Measurements from ENCODE around the gene ABCC12.

ABCC12 gene

DNA sequence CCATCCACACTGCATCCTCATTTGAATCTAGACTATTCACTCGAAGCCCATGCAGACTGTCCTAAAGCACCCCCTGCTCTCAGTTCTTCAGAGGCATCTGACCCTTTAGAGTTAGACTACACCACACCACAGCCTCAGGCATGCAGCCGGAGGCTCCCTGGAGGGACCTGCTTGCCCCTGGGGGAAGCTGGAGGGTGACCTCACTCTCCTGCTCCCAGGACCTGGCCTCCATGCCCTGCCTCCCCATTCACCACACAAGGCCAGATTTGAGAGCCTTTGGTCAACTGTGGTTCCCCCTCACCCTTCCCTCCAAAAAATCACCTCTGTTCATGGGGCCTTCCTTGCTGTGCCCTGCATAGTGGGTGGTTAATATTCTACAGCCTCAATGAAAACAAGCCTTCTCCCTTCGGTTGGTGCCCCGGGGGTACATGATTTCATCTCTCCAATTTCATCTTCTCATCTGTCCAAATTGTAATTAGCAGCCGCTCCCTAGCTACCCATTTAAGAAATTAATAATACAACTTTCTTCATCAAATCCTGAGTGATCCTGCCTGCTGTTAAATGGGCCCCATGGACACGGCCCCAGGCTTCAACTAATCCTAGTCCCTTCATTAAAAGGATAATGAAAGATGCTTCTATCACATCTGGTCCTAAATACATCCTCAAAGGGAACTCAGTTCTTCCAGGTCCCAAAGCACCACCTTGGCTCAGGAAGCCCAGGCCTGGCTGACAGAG, 24.4 kb downstream of the ABCC12 start:
- DNase-seq, result no peak

DNA sequence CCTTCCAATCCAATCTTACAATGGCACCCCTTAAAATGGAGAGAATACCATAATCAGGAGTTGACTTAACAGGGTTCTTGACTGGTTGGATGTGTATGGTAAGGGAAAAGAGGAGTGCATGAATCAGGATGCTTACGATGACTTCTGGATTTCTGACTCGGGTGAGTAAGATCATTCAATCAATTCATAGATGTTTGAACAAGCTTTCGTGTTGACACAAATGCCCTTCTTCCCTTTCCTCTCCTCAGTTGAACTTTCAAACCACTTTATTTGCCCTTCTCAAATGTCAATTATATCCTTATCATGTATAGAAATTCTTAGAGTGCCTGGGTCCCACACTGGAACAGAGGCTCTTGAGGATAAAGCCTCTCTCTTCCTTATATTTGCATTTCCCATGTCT, 25.9 kb downstream of the ABCC12 start:
- no peak for DNase-seq

DNA sequence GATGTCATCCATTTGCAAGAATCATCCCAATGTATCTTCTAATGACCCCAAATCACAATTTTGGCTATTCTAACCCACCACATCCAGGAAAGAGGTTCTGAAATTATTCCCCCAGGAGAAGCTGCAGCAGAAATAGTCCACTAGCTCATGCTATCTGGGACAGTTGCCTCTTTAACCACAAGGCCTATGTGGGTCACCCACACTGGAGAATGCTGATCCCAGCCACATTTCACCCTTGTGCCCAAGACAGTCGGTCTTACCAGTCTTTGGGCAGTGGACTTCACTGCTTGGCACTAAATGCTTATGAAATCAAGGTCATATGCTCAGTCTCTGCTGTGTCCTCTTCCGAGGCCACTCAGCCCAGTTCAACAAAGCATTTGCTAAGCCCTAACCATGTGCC, 27.0 kb downstream of the ABCC12 start:
- no peak for DNase-seq

DNA sequence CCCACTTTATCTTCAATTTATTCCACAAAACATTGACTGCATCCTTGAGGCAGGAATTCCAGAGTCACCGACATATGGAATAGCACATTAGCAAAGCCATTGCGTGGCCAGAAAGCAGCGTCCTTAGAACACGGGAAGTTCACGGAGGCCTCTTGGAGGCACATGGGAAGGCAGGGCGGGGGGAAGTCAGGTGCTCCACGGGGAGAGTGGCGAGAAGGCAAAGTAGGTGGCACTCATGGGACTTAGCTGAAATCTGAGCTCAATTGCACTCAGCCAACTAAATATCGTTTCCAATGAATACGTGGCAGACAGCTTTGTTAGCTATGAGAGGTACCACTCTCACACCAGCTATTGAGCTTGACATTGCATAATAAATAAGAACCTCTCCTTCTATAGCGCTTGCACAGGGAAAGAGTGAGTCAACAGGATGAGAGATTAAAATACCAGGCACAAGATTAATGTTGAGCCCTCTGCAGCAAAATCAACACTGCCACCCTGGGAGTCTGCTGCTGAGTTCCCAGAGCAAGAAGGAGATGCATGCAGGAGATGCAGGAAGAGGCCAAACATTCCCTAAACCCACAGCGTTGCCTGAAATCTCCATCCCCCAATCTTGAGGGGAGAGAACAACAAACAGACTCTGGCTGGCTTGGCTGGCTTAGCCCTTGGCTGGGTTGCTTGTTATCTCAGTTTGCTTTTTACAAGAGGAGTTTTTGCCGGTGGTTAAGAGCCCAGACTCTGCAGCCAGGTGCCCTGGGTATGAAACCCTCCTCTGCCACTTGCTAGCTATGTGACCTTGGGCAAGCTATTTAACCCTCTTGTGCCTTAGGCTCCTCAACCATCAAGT, 28.8 kb downstream of the ABCC12 start:
- peak; percentile 78 for DNase-seq

DNA sequence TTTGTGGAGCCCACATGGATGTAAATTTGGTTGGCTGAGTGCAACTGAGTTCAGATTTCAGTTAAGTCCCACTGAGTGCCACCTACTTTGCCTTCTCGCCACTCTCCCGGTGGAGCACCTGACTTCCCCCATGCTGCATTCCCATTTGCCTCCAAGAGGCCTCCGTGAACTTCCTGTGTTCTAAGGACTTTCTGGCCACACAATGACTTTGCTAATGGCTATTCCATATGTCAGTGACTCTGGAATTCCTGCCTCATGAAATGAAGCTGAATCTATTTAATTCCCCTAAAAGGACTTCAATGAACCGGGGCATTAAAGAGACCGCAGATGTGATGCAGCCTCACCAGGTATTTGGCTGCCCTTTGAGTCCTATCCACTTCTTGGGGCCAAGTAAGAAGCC, 29.9 kb downstream of the ABCC12 start:
- DNase-seq, result no peak

DNA sequence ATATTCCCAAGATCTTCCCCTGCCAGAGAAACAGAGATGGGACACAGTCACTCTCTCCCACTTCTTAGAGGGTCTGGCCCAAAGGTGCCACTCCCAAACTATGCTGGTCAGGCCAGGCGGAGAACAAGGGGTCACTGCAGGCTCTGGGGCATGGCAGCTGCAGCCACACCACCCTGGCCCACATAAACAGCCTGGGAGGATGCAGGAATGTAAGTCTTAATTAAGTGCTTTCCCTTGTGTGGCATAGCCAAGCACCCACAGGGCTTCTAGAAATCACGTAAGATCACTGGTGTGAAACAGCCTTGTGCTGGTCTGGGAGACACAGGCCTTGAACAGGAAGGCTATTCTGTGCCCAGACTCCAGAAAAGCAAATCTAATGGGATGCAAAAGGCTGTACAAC, 31.5 kb downstream of the ABCC12 start:
- DNase-seq, result no peak

DNA sequence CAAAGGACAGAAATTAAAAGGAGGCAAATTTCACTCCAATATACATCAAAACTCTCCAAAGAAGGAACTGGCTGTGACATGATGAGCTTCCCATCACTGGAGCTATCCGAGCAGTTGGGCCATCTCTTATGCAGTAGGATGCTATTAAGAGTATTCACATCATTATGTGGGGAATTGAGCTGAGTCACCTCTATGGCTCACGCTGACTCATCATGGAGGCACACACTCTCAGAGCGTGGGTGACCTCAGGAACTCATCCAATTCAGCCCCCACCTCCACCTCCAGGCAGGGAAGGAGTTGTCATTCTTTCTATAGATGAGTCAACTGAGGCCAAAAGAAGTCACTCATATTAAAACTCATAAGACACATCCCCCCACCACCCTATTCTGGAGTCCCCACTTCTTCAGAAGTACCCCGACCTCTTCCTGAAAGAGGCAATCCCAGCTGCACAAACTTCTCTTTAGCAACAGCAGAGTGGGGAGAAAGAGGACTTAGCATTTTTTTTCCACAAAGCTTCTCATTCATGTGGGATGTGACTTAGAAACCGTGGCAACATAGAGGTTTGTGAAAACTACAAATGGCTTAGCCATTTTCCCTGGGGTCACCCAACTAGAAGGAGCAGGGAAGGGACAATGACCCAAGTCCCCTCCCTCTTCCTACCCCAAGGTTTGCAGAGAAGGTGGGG, 32.5 kb downstream of the ABCC12 start:
- no peak for DNase-seq

DNA sequence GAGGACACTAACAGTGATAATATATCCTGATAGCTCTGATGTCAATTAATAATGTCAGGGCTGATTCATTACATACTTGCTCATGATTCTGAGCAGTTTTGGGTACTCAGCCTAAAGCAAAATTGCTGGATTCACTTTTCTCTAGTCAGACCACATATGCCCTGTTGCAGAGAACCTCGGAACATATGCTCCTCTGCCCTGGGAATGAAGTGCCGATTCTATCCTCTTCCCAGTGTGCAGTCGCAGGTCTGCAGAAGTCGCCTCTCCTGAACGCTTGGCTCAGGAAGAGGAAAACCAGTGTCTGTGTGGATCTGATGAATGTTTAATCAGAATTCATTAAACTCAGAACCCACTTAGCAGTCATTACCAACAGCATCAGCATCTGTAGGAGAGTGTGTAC, 34.5 kb downstream of the ABCC12 start:
- no peak for DNase-seq

DNA sequence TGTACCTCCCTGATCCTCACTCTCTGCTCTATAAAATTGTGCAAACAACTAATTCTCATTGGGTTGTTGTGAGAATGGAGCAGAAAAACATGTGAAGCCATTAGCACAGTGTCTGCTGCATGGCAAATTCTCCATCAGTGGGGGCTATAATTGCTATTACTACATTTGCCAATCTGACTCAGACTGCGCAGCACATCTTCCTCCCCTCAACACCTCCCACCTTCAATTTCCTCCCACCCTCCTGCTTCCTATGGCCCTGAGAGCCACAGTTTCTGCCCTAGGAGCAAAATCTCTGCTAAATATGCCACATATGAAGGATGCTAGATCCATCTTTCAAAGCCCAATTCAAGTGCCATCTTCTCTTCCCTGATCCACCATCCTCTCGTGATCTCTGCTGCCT, 37.0 kb downstream of the ABCC12 start:
- no peak for DNase-seq

DNA sequence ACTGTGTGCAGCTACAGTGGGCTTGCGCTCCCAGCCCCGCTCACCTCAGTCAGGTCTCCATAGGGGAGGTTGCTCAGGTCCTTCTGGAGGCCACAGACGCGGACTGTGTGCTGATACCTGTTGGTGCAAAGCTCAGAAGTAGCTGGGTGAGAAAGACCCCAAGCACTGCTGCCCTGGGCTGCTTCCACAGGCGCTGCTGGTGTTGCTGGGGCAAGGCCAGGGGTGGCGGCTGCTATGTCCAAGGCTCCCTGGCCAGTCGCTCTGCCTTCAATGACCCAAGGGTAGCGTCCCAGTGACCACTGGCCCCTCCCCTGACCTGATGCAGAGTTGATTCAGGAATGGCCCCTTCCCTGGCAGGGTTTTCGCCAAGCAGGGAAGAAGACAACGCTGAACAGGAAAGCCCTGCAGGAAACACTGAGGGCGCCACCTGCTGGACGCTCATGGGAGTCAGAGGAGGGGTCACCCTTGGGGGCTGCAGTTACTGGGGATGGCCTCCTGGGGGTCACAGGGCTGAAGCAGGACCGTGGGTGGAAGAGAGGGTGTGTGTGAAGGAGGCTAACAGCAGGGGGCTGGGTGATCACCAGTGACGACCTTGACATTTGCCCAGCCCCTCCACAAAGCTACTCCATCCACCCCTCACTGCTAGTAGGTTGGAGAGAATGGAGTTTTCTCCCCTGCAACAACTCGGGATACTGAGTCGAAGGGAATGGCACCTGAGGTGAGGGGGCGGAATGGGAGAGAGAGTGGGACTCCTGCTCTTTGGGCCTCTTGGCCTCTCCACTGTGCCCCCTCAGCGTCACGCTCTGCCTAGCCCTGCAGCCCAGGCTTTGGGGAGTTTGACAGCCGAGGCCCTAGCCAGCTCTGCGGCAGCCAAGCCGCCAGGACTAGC, 38.3 kb downstream of the ABCC12 start:
- DNase-seq, result no peak

DNA sequence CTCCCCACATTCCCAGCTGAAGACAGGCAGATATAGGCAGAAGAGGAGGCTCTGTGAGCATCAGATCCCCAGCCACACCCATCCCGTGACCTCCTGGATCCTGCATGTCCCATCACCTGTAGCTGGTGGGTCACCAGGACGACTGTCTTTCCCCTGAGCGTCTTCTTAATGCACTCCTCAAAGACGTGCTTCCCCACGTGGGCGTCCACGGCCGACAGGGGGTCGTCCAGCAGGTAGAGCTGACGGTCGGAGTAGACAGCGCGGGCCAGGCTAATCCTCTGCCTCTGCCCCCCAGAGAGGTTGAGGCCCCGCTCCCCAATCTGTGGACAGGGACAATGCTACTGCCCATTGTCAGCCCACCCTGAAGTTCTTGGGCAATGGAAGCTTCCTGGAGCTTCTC, 40.5 kb downstream of the ABCC12 start:
- no peak for DNase-seq

DNA sequence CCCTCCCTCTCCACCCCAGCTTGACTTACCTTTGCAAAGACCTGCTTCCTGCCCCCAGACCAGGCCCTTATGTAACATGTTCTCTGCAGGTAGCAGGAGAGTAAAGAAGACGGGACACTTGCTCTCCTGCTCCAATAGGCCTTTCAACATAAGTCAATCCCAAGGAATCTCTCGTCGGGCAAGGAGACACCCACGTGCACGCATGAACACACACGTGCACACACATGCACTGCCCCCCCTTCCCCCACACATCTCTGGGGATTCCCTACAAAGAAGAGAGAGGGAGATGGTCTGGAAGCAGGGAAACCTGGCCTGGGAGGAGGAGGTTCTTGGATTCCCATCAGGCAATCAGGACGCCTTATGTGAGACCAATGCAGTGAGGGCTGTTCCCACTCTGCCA, 41.4 kb downstream of the ABCC12 start:
- no peak for DNase-seq

DNA sequence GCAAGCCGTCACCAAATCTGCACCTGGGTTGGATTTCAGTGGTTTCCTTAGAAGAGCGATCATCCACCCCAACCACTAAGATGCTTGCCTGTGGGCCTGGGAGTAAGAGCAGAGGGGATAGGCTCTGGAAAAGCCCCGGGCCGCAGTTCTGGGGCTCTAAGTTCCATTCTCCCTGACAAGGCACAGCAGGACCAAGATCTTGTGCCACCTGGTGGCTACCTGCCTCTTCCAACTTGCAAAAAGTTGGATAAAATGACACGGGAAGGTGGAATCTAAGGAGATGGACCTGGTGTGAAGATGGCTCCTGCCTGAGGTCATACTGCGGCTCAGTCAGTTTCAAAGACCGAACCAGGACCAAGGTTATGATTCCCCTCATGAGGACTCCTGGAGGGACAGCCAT, 42.3 kb downstream of the ABCC12 start:
- DNase-seq, result no peak

DNA sequence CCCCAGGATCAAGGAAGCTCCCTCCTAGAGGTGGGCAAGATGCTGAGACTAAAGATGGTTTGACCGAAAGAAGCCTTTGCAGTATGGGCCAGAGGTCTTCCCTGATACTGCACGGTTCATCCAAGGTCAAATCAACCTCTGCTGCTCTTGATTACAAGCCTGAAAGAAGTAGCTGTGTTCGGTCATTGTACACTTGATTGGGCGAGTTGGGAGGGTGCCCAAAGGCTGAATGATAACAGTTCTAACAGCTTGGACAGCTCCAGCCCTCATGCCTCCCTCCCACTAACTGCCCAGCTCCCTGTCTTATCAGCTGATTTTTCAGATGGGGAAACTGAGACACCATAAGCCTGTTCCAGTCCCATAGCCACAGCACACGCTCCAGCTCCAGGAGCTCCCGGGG, 42.8 kb downstream of the ABCC12 start:
- no peak for DNase-seq

DNA sequence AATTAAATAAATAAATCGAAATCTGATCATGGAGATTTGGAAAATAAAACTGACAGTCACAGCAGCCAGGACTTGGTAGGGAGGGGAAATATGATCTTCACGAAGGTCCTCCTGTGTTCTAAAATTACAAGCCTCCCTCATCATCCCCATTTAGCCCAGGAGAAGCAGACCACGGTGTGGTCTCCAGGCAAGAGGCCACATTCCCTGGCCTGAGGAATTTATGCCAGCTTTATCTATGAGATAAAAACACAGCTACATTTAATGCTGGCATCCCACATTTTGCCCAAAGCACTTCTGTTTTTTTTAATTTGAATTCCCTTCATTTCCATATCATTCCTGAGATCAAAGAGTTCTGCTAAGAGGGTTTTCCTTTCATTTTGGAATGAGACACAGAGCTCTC, 43.2 kb downstream of the ABCC12 start:
- DNase-seq, result no peak

DNA sequence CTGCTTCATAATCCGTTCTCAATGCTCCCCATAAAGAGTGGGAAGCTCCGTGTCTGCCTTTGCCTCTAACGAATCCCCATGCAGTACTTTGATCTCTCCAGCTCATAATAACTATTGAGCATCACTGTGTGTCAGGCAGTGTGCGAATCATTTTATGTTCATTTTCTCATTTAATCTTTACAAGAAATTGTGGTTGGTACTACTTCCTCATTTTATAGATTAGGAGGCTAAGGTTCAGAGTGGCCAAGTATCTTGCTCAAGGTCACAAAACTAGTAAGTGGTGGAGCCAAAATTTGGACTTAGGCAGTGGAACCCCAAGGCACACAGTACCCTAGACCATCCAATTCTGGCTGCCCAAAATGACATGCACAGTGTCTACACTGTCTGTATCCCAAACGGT, 44.8 kb downstream of the ABCC12 start:
- DNase-seq, result no peak

DNA sequence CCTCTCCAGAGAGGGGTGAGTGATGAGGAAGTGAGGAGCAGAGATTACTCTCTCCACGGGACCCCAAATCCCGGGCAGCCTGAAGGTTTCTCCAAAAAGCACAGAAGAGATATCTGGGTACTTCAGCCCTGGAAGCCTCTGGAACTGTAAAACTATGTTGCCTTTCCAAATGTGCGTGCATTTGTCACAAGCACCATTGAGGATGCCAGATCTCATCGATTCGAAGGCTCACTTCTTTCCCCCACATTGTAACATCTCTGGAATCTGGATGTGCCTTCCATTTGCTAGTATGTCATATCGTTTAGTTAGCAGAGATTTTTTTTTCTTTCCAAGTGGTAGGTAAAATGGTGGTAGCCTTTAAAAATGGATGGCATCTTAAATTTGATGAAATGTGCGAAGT, 45.8 kb downstream of the ABCC12 start:
- DNase-seq, result no peak

DNA sequence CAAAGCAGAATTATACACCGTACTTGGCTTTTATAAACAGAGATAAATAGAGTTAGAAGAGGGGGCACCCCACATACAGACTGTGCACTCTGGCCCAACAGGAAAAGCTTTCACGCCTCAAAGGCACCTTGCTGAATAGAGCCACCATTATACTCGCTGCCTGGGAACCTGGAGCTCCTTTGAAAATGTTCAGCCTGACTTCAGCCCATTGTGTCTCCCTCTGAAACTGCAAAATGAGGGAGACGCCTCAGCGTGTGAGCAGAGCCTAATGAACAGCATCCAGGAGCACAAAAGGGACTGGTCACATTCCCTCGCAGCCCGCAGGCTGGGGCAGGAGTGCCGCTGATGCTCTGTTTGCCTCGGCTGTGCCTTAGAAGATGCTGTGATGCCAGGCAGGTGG, 46.3 kb downstream of the ABCC12 start:
- no peak for DNase-seq

DNA sequence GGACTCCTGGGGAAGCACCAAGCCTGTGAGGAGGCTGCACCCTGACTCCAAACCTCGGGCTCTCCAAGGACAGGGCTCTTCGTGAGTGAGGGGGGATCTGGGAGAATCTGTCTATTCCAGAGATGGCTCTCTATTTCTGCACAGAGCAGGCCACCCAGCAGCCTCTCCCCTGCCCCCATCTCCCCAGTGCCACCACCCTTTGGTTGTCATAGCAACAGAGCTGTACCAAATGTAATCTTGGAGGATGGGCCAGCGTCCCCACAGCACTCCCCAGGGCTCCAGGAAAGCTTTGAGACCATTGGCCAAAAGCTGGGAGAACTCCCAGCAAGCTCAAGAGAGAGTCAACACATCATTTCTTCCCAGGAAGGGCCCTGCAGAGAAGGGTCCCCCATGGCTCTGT, 49.3 kb downstream of the ABCC12 start:
- no peak for DNase-seq
